Stomach (tissue), 9 donors: Measurements from ENCODE around the gene EFNA1. TPM values are rescaled to one million over a fixed set of nuclear protein-coding genes. Genes with fewer than 3 reads are reported as not detected.

Experiments used
- DNase-seq, 2 donors: peaks; one replicate each; pipeline versions ENCODE4 v3.0.0 to v3.0.0-alpha.2; 2013 to 2019
- H3K27ac ChIP-seq, 5 donors: fragments of 200-600 bp in 4 of 5; sonication (generic) in 4 of 5; one replicate each; pipeline ENCODE4 v1.5.1; 2013 to 2019; ENCODE audit warnings: mild to moderate bottlenecking in 1 of 5, moderate library complexity in 1 of 5
- H3K27me3 ChIP-seq, 3 donors: fragments of 200-600 bp; sonication (generic); one replicate each; pipeline ENCODE4 v1.5.1; 2017 to 2019; ENCODE audit warnings: mixed run types in 1 of 3
- H3K36me3 ChIP-seq, 4 donors: fragments of 200-600 bp; sonication (generic); 1 replicate in 3 of 4; 2 replicates in 1 of 4; pipeline ENCODE4 v1.5.1; 2016 to 2019
- H3K4me1 ChIP-seq, 4 donors: fragments of 200-600 bp; sonication (generic); one replicate each; pipeline ENCODE4 v1.5.1; 2016 to 2019
- H3K4me3 ChIP-seq, 4 donors: fragments of 200-600 bp; sonication (generic) in 3 of 4; one replicate each; pipeline ENCODE4 v1.5.1; 2016 to 2019; ENCODE audit warnings: mild to moderate bottlenecking in 1 of 4
- H3K9me3 ChIP-seq, 4 donors: fragments of 200-600 bp; sonication (generic); one replicate each; pipeline ENCODE4 v1.5.1; 2016 to 2019
- EP300 ChIP-seq: sonication (generic); formaldehyde crosslinking; IDR thresholded peaks from one replicate; pipeline ENCODE4 v1.6.1; 2017; ENCODE audit warnings: antibody characterized with exemption
- POLR2A ChIP-seq, 4 donors: fragments of 450-650 bp; IDR thresholded peaks; one replicate each; pipeline ENCODE4 v1.6.1; 2016; ENCODE audit warnings: antibody characterized with exemption in 4 of 4, control low read depth in 2 of 4, mild to moderate bottlenecking in 1 of 4, moderate library complexity in 1 of 4
- POLR2AphosphoS5 ChIP-seq, 3 donors: sonication (generic); formaldehyde crosslinking; IDR thresholded peaks; one replicate each; pipeline ENCODE4 v1.6.1; 2016; ENCODE audit warnings: antibody characterized with exemption in 3 of 3
- WGBS, 5 donors: extraction: QIAGEN DNeasy Blood & Tissue Kit in 3 of 5; methylation state at CpG; one replicate each; pipeline versions ENCODE4 v1.1.5 to v1.1.7; 2013 to 2018; 5-methylcytosine and 5-hydroxymethylcytosine counted together
- intact Hi-C: fragments of 100-400 bp; cut with DNase I; formaldehyde crosslinking; loops from one replicate; pipeline ENCODE4 v1.15.1; 2023; ENCODE audit warnings: low total_unique reads
- polyA plus RNA-seq, 3 donors: library from polyadenylated mRNA; stranded (reverse); fragments of 200-250 nt; gene quantifications; one replicate each; pipeline ENCODE4 v1.2.3, GENCODE V29; 2013
- total RNA-seq, 5 donors: library from RNA; depleted of rRNA; stranded (reverse); fragments of >200 nt; gene quantifications; one replicate each; pipeline versions ENCODE4 v1.1.0 to v1.2.3, GENCODE V29; 2014 to 2016
- TF ChIP-seq, protein P1 (sequence below), 7 experiments: fragments of 450-650 bp in 4 of 7; fragments of 200-600 bp in 3 of 7; sonication (generic) in 3 of 7; IDR thresholded peaks; one replicate each; pipeline ENCODE4 v1.5.1; 2016 to 2019; ENCODE audit warnings: antibody characterized with exemption in 7 of 7, control low read depth in 2 of 7, mild to moderate bottlenecking in 1 of 7
- donor health status: healthy with polysubstance abuse.
- donor health status: Bipolar disorder and iron deficiency.
- donor health status: healthy.

Gene EFNA1
- total and polyA plus RNA-seq, 8 donors: 12.2 to 75.3 (median 36.5) TPM

DNA sequence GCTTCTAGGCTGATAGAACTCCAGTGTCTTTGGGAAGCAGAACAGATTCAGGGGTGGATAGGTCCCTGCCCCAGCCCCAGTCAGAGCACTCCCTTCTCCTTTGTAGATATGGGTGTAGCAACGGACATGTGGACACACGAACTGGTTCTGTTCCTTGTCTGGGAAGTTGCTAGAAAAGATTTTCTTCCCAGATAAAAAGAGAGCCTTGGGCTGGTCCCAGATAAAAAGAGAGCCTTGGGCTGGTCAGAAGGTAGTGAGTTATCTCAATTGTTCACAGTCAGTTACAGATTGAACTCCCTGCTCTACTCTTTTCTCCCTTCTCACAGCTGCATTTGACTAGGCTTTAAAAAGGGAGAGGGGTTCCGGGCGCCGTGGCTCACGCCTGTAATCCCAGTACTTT is 7.4 kb upstream of the EFNA1 start:
- DNase-seq: peak in 1 of 2 donors; percentile 34
- Histone ChIP-seq H3K4me3 (no peak overlapping the region), H3K9me3 (no peaks in the 10 kb centered on the region), H3K4me1 (peaks cover 8 to 28% (median 20%) of the 10 kb centered on the region in 4 donors), H3K27me3 (peaks cover 0 to 7% (median 0%) of the 10 kb centered on the region in 3 donors), H3K36me3 (no peaks in the 10 kb centered on the region), H3K27ac (peak overlapping the region in 2 of 5 donors; percentile 0 to 5)
- intact Hi-C loops: no loop called here
- WGBS, 5 donors: 39 to 58% (median 40%) methylated on average over 6 of the region's 6 CpGs
- no peak for TF ChIP-seq EP300
- TF ChIP-seq, protein P1, sequence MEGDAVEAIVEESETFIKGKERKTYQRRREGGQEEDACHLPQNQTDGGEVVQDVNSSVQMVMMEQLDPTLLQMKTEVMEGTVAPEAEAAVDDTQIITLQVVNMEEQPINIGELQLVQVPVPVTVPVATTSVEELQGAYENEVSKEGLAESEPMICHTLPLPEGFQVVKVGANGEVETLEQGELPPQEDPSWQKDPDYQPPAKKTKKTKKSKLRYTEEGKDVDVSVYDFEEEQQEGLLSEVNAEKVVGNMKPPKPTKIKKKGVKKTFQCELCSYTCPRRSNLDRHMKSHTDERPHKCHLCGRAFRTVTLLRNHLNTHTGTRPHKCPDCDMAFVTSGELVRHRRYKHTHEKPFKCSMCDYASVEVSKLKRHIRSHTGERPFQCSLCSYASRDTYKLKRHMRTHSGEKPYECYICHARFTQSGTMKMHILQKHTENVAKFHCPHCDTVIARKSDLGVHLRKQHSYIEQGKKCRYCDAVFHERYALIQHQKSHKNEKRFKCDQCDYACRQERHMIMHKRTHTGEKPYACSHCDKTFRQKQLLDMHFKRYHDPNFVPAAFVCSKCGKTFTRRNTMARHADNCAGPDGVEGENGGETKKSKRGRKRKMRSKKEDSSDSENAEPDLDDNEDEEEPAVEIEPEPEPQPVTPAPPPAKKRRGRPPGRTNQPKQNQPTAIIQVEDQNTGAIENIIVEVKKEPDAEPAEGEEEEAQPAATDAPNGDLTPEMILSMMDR (IDR thresholded peaks at IDR 0.05): no peak
- TF ChIP-seq POLR2A (IDR thresholded peaks at IDR 0.05): no peak

DNA sequence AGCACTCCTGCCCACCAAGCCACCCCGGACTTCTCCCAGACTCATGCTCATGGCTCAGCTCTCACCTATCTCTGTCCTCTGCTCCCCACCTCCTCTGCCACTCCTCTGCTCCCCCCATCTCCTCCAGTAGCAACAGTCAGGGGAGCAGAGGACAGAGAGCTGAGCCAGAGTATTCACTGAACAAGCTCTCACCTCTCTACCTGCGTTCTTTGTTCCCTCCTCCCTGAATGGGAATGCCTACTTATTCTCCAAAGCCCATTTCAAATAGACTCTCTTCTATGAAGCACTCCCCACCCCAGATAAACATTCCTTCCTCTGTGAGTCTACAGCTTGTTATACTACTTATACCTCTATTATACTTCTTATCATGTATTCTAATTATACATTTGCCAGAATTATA is 6.4 kb upstream of the EFNA1 start:
- Histone ChIP-seq H3K36me3 (no peaks in the 10 kb centered on the region), H3K27me3 (peaks cover 0 to 12% (median 3%) of the 10 kb centered on the region in 3 donors), H3K9me3 (no peaks in the 10 kb centered on the region), H3K4me3 (no peak overlapping the region), H3K4me1 (peaks cover 17 to 38% (median 30%) of the 10 kb centered on the region in 4 donors), H3K27ac (no peak overlapping the region)
- DNase-seq: no peak
- TF ChIP-seq POLR2A (IDR thresholded peaks at IDR 0.05) (no peak), EP300 (no peak), POLR2AphosphoS5 (IDR thresholded peaks at IDR 0.05) (no peak)
- TF ChIP-seq, protein P1 (IDR thresholded peaks at IDR 0.05): no peak
- intact Hi-C loops: no loop called here
- 39 to 66% (median 62%) methylated on average over 2 of the region's 2 CpGs for WGBS, 5 donors

DNA sequence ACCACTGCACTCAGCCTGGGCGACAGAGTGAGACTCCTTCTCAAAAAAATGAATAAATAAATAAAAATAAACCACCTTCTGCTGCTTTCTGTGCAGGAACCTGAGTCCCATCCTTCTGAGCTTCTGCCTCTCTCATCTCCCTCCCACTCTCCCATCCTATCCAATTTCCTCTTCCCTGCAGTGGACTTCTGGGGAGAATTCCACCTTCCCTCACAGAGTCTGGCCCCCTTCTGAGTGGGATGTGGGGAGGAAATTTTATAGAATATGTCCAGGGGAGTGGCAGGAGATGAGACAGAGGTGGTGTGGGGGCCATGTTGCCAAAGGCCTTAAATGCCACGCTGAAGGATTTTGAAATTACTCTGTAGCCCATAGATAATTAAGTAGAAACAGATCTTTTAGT is 5.4 kb upstream of the EFNA1 start:
- peaks cover 27 to 49% (median 40%) of the 10 kb centered on the region in 4 donors for H3K4me1 ChIP-seq
- TF ChIP-seq POLR2A (IDR thresholded peaks at IDR 0.05) (no peak), EP300 (no peak), POLR2AphosphoS5 (IDR thresholded peaks at IDR 0.05) (no peak)
- TF ChIP-seq, protein P1 (IDR thresholded peaks at IDR 0.05): no peak
- peaks cover 0 to 13% (median 6%) of the 10 kb centered on the region in 3 donors for H3K27me3 ChIP-seq
- no peaks in the 10 kb centered on the region for H3K9me3 ChIP-seq
- 78 to 94% (median 88%) methylated on average over 2 of the region's 2 CpGs for WGBS, 5 donors
- no peak overlapping the region for H3K4me3 ChIP-seq
- intact Hi-C loops: no loop called here
- no peak for DNase-seq
- H3K36me3 ChIP-seq: no peaks in the 10 kb centered on the region
- no peak overlapping the region for H3K27ac ChIP-seq

GRCh38 chr1:155123801-155124200 is 3.9 kb upstream of the EFNA1 start:
- WGBS, 5 donors: 45 to 57% (median 49%) methylated on average over 4 of the region's 4 CpGs

More at GRCh38 chr1:155123801-155124200, 3.9 kb upstream of the EFNA1 start:
- Histone ChIP-seq H3K4me3 (no peak overlapping the region), H3K27ac (peak overlapping the region; percentile 93 to 100 (median 98)), H3K27me3 (peaks cover 0 to 28% (median 9%) of the 10 kb centered on the region in 3 donors), H3K36me3 (no peaks in the 10 kb centered on the region), H3K9me3 (no peaks in the 10 kb centered on the region), H3K4me1 (peaks cover 33 to 63% (median 54%) of the 10 kb centered on the region in 4 donors)
- peak in 1 of 2 donors; percentile 31 for DNase-seq
- TF ChIP-seq POLR2A (IDR thresholded peaks at IDR 0.05): no peak
- TF ChIP-seq, protein P1 (IDR thresholded peaks at IDR 0.05): no peak
- TF ChIP-seq EP300: no peak
- TF ChIP-seq POLR2AphosphoS5 (IDR thresholded peaks at IDR 0.05): no peak
- intact Hi-C loops: no loop called here
